GM19240 (cell line): Measurements from ENCODE around the gene TRAF1.
A peak's percentile ranks its signal among the peaks of the same experiment; 100 is the strongest.

Experiments
- DNase-seq: peaks from one replicate; pipeline ENCODE4 v3.0.0; 2011; ENCODE audit warnings: low spot score; ENCODE audit not compliant: insufficient read length

TRAF1 gene

DNA sequence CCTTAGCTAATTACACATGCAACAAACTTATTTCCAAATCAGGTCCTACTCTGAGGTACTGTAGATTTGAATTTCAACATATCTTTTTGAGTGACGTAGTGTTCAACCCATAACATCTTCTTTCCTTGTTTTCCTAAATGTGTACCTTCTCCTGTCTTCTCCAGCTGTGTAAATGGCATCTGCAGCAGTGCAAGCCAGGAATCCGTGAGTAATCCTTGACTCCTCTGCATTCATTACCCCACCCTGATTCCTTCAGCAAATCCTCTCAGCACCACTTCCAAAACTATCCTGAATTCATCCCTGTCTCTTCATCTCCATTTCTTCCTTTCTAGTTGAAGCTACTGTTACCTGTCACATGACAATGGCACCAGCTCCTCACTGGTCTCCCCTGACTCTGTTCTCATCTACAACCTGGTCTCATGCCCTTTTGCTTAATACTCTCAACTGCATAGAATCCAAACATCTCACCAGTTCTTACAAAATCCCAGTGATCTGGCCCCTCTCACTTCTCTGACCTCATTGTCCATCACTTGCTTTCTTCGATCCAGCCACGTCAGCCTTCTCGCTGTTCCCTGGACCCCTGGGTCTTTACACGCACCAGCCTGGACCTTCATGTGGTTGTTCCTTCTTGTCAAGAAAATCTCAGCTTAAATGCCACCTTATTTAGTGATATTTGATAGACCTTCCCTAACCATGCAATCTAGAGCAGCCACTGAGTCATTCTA, 14.6 kb upstream of the TRAF1 start:
- DNase-seq, result no peak

DNA sequence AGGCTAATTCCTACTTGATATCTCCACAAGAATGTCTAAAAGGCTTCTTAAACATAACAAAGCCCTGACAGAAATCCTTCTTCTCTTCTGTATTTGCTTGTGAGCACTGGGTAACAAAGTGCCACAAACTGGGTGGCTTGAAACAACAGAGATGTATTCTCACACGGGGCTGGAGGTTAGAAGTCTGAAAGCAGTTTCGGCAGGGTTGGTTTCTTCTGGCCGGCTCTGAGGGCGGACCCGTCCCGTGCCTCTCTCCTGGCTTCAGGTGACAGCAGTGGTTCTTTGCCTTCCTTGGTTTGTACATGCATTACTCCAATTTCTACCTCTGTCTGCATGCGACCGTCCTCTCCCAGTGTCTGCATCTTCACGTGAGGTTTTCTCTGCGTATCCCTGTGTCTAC, 14.0 kb upstream of the TRAF1 start:
- no peak for DNase-seq

DNA sequence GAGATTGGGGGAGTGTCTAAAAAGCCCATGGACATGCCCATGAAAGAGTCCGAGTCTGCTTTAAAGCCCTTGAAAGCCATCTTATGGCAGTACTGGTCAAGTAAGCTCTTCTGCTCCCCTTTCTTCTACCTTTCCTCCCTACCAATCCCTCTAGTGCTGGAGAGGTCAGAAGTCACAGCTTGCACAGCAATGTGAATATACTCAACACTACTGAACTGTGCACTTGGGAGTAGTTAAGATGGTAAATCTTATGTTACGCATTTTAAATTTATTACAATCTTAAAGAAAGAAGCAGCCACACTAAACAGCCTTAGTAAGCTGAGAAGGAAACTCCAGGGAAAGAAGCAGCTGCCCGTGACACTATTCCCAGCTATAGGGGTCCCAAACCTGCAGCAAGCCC, 12.3 kb upstream of the TRAF1 start:
- no peak for DNase-seq

DNA sequence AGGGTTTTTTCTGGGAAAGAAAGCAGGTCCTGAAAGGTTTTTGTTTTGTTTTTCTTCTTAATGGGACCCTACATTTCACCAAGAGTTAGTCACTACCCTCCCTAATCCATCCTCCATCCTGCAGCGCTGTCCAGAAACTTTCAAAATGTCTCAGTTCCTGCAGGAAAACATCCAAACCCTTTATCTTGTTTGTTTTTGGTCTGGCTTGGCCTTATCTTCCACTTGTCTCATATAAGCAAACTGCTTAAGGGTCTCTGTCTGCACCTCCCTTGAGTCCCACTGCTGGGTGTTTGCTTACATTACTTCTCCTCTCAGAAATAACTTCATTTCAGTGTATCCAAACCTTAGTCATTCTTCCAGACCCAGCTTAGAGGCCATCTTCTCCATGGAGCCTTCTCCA, 11.0 kb upstream of the TRAF1 start:
- DNase-seq, result no peak

DNA sequence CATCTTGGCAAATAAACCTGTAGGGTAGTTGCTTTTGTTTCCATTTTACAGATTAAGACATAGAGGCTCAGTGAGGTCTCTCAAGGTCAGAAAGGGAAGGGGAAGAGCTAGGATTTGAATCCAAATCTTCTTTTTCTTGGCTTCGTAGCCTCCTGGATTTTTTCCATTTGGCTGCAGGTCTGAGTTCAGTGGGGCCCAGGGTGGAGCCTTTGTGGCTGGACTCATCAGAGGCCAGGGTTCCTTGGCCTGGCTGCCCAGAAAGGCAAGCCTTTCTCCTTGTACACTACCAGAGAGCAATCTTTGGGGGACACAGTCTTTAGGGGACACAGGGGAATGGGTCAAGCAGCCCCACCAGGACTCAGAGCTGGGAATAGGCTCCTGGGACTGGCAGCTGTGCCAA, 10.5 kb upstream of the TRAF1 start:
- no peak for DNase-seq

DNA sequence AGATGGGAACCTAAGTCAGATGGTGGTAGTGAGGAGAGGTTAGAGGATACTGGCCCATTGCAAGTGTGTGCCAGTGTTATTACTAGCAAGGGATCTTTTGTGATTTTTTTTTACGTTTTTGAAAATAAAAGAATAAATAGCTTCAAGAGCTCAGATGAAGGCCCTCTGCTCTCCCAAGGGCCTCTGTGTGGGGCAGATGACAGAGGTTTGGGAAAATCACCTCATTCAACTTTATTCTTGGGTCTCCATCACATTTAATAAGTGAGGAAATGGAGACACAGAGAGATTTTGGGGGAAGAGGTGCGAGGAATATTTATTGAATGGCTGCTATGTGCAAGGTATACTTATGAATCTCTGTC, 10.1 kb upstream of the TRAF1 start:
- no peak for DNase-seq

DNA sequence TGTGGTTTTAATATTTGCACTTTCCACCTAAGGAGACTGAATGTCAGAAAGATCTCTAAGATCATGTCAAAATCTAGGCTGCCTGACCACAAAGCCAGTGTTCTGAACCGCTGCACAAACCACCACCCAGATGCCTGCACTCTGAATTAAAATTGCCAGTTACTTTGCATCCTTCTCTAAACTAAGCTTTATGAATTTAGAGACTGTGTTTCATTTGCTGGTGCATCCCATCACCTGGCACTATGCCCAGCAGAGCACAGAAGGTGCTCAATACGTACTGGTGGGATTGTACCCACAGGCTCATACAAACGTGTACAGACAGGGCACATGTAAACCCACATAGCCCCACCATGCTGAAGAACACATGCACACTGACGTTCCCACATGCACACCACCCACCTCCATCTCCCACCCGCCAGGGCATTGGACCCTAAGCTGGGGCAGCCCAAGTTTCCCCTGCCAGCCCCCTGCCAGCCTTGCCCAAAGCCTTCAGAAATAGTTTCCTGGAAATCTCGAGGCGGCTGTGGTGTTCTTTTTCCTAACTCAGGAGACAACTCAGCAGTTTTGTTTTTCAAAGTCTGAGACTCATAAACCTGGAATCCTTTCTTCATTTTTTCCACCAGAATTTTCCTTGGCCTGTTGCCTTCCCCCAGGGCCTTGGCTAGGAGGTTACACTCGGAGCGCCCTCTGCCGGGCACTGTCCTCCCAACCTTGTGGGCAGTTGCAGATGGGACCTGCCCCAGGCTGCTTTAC, 9.6 kb upstream of the TRAF1 start:
- DNase-seq, result peak; percentile 63

DNA sequence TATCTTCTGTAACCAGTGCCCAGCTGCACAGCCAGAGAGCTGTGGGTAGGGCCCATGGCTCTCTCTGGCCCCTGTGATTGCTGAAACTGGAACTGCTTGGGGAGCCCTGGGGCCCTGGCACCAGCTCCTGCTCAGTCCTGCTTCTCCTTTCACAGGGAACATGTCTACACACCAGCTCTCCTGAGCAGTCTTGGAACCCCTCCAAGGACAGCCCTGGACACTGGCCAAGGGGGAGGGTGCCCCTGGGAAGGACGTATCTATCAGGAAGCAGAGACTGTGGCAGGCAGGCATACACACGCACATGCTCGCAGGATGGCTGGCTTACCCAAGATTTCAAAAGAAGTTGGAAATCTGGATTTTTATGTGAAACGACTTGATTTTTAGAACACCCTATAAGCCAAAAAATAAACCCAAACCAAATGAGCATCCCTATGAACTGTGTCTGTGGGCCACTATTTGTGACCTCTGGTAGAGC, 8.8 kb upstream of the TRAF1 start:
- no peak for DNase-seq

DNA sequence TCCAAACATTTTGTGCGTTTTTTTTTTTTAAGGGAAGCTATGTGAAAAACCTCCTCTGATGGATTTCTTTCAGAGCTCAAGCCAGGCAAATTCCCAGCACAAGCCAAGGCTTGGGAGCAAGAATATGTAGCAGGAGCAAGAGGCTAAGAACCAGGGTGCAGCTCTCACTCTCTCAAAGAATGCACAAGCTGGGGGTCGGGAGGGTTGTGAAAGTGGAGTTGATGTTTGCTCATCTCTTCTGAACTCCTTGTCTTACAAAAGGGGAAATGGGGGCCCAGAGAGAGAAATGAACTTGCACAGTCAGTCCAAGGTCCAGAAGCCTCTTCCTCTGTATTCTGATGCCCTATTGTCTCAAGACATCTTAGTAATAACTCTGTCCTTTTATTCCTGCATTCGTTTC, 7.7 kb upstream of the TRAF1 start:
- no peak for DNase-seq

DNA sequence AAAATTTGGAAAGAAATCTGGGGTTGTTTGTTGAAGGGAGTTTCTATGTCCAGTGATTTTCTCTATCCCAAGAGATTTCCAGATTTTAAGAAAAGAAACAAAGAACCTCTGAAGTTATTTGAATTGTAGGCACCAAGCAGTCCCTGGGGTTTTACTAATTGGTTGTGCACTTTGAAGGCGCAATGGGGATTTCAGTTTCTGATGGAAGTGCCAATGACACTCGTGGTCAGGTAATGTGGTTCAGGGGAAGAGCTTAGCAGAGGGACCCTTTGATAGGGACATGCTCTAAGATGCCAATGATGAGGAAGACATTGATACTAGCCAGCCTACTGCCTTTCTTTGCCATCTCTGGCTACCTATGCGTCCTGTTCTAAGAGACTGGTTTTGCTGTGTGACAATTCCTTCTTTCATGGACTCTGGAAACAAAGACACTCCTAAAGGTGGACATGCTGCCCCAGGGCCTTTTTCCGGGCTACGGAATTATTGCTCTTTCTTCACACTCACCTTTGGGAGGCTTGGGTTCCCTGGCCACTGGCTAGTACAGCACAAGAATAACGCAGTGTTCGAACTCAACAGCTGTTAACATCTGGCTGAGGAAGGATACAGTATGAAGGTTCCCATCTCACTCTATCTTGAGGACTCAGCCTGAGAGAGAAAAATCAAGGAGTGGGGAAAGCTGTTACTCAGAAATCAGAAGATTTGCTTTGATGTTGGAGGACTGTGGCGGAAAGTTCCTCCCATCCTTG, 6.9 kb upstream of the TRAF1 start:
- DNase-seq, result no peak

DNA sequence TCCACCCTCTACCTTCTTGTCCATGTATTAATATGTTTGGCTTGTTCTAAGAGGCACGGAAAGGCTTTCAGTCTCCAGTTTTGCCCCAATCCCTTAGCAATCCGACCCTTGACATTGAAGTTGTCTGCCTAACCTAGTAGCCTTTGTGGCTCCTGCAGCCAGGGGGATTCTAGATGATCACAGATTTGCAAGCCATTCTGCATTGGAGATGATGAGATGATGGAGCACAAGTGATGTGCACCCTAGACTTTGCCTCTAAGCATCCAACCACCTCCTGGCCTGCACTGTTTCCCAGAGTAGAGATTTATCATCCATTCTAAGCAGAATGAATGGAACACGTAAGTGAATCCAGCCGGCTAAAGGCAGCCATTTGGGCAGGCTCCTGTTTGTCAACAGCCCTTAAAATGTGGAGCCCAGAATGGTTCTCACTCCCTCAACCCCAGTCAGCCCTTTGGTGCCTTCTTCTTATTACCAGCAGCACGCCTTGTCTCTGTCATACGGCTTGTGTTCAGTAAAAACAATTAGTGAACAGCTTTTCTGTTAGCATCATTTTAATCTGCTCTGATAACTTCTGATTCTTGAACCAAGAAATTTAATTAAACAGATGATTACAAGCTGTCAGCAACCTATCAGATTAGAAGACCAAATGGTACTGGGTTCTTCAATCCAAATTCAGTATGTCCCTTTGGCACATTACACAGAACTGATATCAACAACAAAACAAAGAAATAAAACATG, 5.7 kb upstream of the TRAF1 start:
- DNase-seq, result no peak

DNA sequence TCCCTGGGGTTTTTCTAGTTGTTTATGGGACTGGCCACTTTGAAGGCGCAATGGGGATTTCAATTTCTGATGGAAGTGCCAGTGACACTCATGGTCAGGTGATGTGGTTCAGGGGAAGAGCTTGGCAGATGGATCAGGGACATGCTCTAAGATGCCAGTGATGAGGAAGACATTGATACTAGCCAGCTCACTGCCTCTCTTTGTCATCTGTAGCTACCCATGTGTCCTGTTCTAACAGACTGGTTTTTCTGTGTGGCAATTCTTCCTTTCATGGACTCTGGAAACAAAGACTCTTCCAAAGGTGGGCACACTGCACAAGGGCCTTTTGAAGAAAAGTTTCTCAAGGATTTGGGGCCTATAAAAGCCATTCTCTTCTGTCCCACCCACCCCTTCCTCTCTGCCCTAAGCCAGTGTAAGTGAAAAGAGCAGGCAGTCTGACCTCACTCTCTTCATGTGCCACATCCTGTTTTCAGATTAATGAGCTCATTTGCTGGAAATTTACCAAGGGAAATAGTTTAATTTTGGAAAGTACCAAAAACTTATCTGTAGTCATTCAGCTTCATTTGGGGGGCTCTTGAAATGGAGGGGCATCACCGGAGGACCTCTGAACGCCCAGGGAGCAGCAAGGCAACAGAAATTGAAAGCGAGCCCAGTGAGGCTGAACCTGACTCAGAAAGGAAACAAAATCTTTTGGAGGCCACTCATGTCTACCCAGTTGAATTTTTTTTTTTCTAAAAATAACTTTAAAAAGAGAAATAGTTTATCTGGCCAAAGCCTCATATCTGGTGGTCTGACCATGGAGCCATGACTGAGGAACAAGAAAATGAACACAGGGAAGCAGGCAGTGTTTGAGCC, 4.9 kb upstream of the TRAF1 start:
- peak; percentile 60 for DNase-seq

DNA sequence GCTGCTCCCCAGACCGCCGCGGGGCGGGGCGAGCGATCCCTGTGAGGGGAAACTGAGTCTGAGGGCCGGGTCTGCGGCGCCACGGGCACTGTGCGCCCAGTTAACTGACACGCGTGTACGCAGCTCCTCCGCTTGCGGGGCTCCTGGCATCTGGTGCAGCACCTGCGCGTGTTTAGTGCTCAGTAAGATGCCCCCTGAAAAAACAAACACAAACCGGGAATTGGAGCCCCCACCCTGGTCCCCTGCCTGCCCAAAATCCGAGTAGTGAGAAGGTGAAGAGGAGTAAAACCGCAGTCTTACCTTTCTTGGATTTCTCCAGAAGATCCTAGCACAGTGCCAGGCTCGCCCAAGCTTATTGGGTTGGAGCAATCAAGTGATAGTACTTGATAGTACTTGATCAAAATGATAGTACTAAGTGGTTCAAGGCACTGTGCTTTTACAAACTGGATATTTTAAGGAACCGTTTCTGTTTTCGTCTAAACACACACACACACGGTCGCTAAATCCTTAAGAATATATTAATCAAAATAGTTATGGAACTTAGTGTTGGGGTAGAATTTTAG, 2.7 kb upstream of the TRAF1 start:
- DNase-seq, result no peak

DNA sequence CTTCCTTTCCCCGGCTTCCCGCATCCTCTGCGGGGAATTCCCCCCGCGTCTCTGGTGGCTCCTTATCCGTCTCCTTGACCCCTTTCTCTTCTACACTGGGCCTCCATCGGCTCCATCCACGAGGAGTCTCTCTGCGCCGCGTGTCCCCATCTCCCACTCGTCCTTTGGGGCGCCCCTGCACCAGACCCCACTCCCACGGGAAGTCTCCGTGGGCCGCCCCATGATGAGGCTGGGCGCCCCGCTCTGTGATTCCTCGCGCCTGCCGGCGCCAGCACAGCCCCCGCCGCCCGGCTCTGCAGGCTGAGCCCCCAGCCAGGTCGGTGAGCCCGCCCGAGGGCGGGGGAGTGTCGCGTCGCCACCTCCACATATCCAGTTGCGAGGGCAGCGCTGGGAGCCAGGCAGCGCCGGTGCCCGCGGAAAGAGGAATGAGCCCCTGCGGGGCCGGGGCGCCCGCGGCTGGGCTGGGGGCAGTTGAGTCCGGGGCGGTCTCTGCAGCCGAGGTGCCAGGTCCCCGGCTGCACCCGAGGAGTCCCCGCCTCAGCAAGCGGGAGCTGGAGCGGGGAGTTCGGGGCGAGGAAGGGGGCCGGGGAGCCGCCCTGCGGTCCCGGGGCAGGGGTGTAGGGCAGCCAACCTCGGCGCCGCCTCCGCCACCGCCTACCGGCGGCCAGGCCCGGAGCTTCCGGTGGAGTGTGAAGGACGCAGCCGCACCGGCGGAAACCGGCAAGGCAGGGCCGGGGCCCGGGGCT, 2.1 kb upstream of the TRAF1 start:
- DNase-seq, result no peak

DNA sequence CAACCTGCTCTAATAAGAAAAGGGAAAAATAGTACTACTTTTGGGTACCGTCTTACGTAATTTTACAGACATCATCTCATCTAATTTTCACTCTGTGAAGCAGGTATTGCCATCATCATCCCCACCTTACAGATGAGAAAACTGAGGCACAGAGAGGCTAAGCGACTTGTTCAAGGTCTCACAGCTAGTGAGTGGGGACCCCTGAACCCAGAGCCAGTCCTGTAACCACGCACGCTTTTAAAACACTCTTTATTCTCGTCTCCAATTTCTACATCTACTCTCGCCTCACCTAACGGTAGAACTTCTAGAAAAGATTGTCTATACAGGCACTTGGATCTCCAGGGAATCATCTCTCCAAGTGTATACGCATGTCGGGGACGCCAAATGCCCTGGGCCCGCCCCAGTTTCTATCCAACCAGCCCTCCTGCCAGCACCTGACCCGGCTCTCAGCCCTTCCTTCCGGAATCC, 1.5 kb upstream of the TRAF1 start:
- no peak for DNase-seq

DNA sequence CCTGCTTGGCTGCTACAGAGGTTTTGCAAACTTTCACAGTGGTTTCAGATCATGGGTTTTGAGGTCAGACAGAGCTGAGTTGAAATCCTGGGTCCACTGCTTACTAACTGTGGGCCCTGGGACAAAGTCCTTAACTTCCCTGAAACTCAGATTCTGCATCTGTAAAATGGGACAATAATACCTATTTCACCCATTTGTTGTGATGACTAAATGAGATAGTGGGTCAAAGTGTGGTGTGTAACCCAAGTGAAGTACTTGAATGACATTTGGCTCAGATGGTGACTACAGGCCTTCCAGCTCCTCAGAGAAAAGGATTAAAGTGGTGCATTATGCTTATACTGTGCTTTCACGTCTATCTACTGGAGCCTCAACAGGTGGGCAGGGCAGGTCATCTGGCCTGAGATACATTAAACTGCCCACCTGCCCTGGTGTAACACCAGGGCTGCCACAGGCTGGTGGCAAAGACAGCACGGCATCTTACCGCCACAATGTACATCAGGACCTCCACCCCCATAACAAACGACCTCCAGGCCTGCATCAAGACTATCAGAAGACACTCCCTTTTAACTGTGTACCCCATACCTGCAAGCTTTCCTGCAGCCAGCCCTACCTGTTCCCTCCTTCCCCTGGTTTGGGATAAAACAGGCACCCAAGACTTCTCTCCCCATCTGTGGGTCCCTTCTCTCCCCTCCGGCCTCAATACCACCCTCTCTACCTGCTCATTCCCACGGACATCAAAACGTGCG, 846 bp upstream of the TRAF1 start:
- no peak for DNase-seq

DNA sequence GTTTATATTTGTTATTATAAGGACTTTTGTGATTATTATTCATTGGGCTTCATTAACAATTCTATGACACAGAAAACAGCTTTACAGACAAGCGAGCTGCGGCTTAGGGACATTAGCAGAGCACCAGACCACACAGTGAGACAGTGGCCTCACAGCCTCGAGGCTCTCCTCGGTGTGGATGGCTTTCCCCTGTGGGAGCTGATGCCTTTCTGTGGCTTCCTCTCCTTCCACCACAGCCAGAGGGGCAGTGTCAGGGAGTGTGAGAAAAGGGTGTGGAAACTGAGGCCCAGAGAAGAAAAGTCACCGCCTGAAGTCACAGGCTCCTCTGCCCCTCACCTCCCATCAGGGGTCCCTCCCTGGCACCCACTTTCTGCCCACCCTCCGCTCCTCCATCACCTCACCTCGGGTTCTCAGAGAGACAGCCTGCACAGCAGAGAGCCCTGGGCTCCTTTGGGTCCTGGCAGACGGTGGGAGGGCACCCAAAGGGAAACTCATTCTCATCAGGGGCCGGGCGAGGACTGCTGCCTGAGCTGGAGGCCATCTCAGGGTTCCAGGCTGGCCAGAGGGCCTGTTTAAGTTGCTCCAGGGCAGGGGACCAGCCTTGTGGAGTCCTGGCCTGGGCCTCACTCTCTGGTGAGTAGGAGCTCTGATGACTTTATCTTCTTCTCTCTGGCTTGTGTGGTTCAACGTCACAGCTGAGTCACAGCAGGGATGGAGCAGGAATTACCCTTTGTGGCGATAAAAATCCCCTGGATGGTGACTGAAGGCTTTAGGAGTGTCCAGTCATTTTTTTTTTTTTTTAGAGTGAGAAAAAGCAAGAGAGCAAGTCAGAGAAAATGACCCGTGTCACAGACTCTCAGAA, 830 bp downstream of the TRAF1 start:
- DNase-seq, result no peak
